Thoracic aorta (tissue), 2 donors: Measurements from ENCODE around the gene SERTM1. TPM values are rescaled to one million over a fixed set of nuclear protein-coding genes. Genes with fewer than 3 reads are reported as not detected.

ENCODE experiments used
- ATAC-seq: fragments of 150-250 bp; one replicate; pipeline ENCODE4 v1.8.0; 2017; ENCODE audit warnings: low read depth; ENCODE audit not compliant: insufficient number of reproducible peaks, low FRiP score
- DNase-seq: peaks from one replicate; pipeline ENCODE4 v3.0.0-alpha.2; 2020; ENCODE audit warnings: low spot score
- H3K27ac ChIP-seq, 2 donors: fragments of 200-600 bp; sonication (generic); 1 replicate in 1 of 2; 2 replicates in 1 of 2; pipeline ENCODE4 v1.5.1; 2016; ENCODE audit warnings: mild to moderate bottlenecking in 2 of 2, moderate library complexity in 2 of 2
- H3K27me3 ChIP-seq: fragments of 200-600 bp; sonication (generic); replicated peaks from 2 replicates; pipeline ENCODE4 v1.6.0; 2016; ENCODE audit warnings: mild to moderate bottlenecking; ENCODE audit not compliant: insufficient read depth
- H3K36me3 ChIP-seq: fragments of 200-600 bp; sonication (generic); one replicate; pipeline ENCODE4 v1.5.1; 2016
- H3K4me1 ChIP-seq, 2 donors: fragments of 200-600 bp; sonication (generic); 1 replicate in 1 of 2; 2 replicates in 1 of 2; pipeline versions ENCODE4 v1.5.1 to v1.6.0; 2016; ENCODE audit warnings: low read depth in 2 of 2, mild to moderate bottlenecking in 1 of 2; ENCODE audit not compliant: control insufficient read depth in 1 of 2
- H3K4me3 ChIP-seq: fragments of 200-600 bp; sonication (generic); 2 replicates; pipeline ENCODE4 v1.5.1; 2016; ENCODE audit warnings: mild to moderate bottlenecking
- H3K9me3 ChIP-seq: fragments of 200-600 bp; sonication (generic); 2 replicates; pipeline ENCODE4 v1.5.1; 2016
- total RNA-seq, 2 donors: library from RNA; depleted of rRNA; stranded (reverse); fragments of >200 nt; gene quantifications; one replicate each; pipeline versions ENCODE4 v1.1.0 to v1.2.3, GENCODE V29; 2016
- TF ChIP-seq, protein P1 (sequence below): fragments of 200-600 bp; sonication (generic); IDR thresholded peaks from one replicate; pipeline ENCODE4 v1.5.1; 2019; ENCODE audit warnings: antibody characterized with exemption

SERTM1 gene
- total RNA-seq, 2 donors from 2014 or later: not detected

DNA sequence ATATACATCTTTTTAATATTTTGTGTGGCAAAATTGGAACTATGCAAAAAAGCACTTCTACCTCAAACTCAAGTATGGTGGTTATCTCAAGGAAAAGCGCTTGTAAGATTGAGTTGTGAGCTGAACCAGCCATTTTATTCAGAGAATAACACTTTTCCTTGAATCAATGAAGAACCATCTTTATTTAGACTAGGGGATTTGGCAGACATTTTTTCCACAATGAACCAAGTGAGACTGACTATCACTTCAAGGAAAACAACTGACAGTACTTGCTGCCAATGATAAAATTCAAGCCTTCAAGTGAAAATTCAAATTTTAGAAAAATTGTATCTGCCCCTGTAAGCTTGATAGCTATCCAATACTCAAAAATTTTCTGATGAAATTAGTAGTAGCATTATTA, 23.2 kb upstream of the SERTM1 start:
- H3K27ac ChIP-seq: no peak overlapping the region
- DNase-seq: no peak
- no peaks in the 10 kb centered on the region for H3K36me3 ChIP-seq
- ATAC-seq: no peak
- H3K9me3 ChIP-seq: no peaks in the 10 kb centered on the region
- no peaks in the 10 kb centered on the region for H3K27me3 ChIP-seq
- no peak overlapping the region for H3K4me3 ChIP-seq
- H3K4me1 ChIP-seq: no peaks in the 10 kb centered on the region
- TF ChIP-seq, protein P1, sequence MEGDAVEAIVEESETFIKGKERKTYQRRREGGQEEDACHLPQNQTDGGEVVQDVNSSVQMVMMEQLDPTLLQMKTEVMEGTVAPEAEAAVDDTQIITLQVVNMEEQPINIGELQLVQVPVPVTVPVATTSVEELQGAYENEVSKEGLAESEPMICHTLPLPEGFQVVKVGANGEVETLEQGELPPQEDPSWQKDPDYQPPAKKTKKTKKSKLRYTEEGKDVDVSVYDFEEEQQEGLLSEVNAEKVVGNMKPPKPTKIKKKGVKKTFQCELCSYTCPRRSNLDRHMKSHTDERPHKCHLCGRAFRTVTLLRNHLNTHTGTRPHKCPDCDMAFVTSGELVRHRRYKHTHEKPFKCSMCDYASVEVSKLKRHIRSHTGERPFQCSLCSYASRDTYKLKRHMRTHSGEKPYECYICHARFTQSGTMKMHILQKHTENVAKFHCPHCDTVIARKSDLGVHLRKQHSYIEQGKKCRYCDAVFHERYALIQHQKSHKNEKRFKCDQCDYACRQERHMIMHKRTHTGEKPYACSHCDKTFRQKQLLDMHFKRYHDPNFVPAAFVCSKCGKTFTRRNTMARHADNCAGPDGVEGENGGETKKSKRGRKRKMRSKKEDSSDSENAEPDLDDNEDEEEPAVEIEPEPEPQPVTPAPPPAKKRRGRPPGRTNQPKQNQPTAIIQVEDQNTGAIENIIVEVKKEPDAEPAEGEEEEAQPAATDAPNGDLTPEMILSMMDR: no peak

DNA sequence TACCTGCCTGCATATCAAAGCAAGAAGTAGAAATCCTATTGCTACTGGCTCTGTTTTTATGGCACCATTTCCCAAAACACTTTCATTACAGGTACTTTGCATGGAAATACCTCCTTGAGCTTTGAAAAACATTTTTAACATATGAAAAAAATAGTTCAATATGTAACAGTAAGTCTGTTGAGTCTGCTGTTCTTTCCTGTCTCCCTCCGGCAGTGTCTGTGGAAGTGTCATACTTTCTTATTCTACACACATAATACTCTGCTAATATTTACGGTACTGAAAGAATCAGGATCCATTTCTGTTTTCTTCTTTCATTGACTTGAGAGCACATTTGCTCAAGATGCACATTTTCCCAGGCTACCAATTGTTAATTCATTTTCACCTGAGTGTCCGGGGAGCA, 8.2 kb upstream of the SERTM1 start:
- DNase-seq (no peak), ATAC-seq (no peak)
- H3K27me3 ChIP-seq: no peaks in the 10 kb centered on the region
- no peaks in the 10 kb centered on the region for H3K4me1 ChIP-seq
- no peaks in the 10 kb centered on the region for H3K9me3 ChIP-seq
- no peak overlapping the region for H3K27ac ChIP-seq
- H3K36me3 ChIP-seq: no peaks in the 10 kb centered on the region
- no peak overlapping the region for H3K4me3 ChIP-seq
- TF ChIP-seq, protein P1: no peak

DNA sequence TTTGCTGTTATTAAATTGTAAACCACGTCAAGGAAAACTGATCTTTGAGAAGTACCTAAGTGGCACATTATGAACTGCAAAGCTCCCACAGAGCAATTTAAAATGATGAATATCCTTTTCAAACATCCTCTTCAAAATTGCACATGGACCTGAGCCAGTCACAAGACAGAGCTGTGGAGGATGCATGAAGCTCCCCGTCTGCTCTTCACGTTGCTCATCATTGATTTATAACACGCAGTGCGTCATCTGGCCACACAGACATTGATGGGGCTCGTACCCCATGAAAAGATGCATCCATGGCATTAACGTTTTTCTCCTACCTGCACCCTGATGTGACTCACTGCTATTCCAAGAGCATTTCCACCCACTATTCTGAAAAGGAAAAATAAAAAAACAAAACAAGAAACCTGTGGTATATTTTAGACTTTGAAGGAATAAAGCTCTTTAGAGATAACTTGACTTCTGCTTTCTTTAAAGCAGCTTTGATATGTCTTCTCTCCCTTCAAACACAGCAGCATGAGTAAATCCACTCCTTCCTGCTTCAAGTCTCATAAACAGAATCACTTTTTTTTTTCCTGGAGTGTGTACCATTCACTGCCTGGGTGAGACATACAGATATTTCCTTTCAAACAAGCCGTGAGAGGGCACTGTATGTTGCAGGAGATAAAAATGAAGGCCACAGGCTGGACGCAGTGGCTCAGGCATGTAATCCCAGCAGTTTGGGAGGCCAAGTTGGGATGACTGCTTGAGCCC, 7.2 kb upstream of the SERTM1 start:
- no peaks in the 10 kb centered on the region for H3K36me3 ChIP-seq
- H3K4me3 ChIP-seq: no peak overlapping the region
- H3K27ac ChIP-seq: no peak overlapping the region
- DNase-seq: no peak
- H3K4me1 ChIP-seq: no peaks in the 10 kb centered on the region
- no peaks in the 10 kb centered on the region for H3K27me3 ChIP-seq
- H3K9me3 ChIP-seq: no peaks in the 10 kb centered on the region
- ATAC-seq: no peak
- TF ChIP-seq, protein P1: no peak

DNA sequence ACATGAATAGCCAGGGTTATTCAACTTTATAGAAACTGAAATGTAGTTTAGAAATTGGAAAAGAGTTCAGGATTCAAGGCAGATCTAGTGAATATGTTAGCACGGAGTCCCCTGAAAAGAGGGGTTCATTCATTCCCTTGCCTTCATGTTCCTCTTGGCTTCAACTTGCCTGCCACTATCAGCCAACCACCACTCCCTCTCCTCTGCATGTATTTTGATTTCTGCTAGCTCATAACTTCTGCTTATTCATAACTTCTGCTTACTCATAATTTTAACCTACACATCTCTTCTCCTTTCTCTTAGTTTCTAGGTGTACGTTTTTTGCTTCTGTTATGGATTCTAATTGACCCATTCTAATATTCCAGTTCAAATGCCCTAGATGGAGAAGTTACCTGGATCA, 5.5 kb upstream of the SERTM1 start:
- no peaks in the 10 kb centered on the region for H3K9me3 ChIP-seq
- ATAC-seq: no peak
- no peaks in the 10 kb centered on the region for H3K36me3 ChIP-seq
- H3K4me1 ChIP-seq: no peaks in the 10 kb centered on the region
- TF ChIP-seq, protein P1: no peak
- H3K4me3 ChIP-seq: no peak overlapping the region
- DNase-seq: no peak
- no peaks in the 10 kb centered on the region for H3K27me3 ChIP-seq
- H3K27ac ChIP-seq: no peak overlapping the region

DNA sequence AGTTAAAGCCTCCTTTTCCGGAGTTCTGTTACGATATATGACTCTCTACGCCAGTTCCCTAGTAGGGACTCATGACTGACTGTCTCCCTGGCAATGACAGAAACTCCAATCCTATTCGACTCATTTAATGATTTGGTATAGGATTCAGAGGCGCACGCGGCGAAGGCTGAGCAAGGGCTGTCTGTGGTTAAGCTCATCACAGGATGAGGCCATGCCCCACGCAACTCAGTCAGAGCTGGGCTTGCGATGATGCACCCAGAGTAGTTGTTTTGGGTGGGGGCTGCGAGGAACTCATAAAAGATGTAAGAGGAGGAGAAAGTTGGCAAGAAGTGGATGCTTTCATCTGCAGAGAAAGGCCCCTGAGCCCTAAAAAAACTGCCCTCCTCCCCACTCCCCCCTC, 468 bp upstream of the SERTM1 start:
- H3K27ac ChIP-seq: no peak overlapping the region
- no peak for ATAC-seq
- TF ChIP-seq, protein P1: no peak
- H3K27me3 ChIP-seq: no peaks in the 10 kb centered on the region
- no peaks in the 10 kb centered on the region for H3K9me3 ChIP-seq
- no peak for DNase-seq
- no peak overlapping the region for H3K4me3 ChIP-seq
- H3K36me3 ChIP-seq: no peaks in the 10 kb centered on the region
- H3K4me1 ChIP-seq: no peaks in the 10 kb centered on the region
